ENCODE data around the gene TMEM269.
A peak's percentile ranks its signal among the peaks of the same experiment; 100 is the strongest.
"Not testable (repeated sequence)": the region's sequence is repeated elsewhere in the genome, so short reads cannot be mapped to it uniquely, and the experiment has no call there.

The TMEM269 gene

DNA sequence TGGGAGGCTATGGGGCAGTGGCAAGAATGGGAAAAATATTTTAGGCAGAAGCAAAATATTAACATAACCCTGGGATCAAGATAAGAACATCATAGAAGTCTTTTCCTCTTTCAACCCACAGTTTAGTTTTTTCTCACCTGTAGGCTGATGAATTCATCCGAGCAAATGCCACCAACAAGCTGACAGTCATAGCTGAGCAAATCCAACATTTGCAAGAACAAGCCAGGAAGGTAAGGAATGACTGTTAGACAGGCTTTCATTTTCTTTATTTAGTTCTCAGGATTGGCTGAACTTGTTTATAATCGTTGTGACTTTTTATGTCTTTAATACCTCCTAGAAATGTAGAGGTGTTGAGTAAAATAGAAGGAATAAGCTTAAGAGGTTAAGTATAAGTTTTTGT is 11.4 kb upstream of the TMEM269 start:
- no peak for DNase-seq (ENCODE audit: low read depth in 2 of 2, low spot score in 1 of 2)

- DNase-seq (ENCODE audit: low read depth in 2 of 2, low spot score in 1 of 2) = no peak
Measured at GRCh38 chr1:42774928-42775526, 9.8 kb upstream of the TMEM269 start.

- DNase-seq (ENCODE audit: low read depth in 2 of 2, low spot score in 1 of 2) = no peak
Measured at GRCh38 chr1:42776502-42776901, 8.3 kb upstream of the TMEM269 start.

DNA sequence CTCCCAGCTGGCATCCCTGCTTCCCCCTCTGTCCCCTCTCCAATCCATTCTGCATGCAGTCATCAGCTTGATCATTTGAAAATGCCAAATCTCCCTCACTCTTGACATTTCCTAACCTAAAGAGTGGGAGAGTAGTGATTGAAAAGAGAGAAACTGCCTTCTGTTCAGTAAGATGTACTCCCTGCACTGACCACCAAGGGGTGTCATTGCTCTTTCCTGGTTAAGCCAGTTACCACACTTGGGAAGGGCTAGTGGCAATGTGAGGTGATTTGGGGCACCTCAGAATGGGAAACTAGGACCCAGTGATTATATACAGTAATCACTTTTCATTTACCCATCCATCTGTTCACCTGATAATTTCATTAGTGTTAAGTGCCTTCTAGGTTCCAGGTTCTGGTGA is 6.9 kb upstream of the TMEM269 start:
- DNase-seq (ENCODE audit: low read depth in 2 of 2, low spot score in 1 of 2) = no peak

GRCh38 chr1:42779725-42780124 is 5.1 kb upstream of the TMEM269 start:
- DNase-seq (ENCODE audit: low read depth in 2 of 2, low spot score in 1 of 2) = no peak

- DNase-seq (ENCODE audit: low read depth in 2 of 2, low spot score in 1 of 2) = no peak
Measured at GRCh38 chr1:42780176-42780575, 4.6 kb upstream of the TMEM269 start.

GRCh38 chr1:42783092-42783491 is 1.7 kb upstream of the TMEM269 start:
- DNase-seq (ENCODE audit: low read depth in 2 of 2, low spot score in 1 of 2) = no peak

DNA sequence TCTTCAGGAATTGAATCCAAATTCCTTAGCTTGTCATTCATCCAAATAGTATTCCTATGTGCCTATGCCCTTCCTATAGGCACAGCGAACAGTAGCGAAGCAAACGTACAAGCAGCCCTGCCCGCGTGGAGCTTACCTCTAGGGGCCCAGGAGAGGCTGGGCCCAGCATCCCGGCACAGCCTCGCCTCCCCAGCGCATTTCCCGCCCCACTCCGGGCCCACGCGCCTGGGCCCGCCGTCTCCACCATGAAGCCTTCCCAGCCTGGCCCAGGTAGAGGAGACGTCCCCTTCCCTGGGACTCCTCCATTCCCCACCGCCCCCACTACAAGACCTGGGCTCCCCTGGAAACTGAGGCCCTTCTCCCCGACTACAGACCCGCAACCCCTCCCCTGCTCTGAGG is 245 bp upstream of the TMEM269 start:
- DNase-seq (ENCODE audit: low read depth in 2 of 2, low spot score in 1 of 2) = no peak

- no peak for DNase-seq (ENCODE audit: low read depth in 2 of 2, low spot score in 1 of 2)
Measured at GRCh38 chr1:42786097-42786496, 1.3 kb downstream of the TMEM269 start.

- DNase-seq (ENCODE audit: low read depth in 2 of 2, low spot score in 1 of 2) = no peak
Measured at GRCh38 chr1:42788021-42788420, 3.2 kb downstream of the TMEM269 start.

GRCh38 chr1:42793824-42794223 is 9.0 kb downstream of the TMEM269 start:
- no peak for DNase-seq (ENCODE audit: low read depth in 2 of 2, low spot score in 1 of 2)

DNA sequence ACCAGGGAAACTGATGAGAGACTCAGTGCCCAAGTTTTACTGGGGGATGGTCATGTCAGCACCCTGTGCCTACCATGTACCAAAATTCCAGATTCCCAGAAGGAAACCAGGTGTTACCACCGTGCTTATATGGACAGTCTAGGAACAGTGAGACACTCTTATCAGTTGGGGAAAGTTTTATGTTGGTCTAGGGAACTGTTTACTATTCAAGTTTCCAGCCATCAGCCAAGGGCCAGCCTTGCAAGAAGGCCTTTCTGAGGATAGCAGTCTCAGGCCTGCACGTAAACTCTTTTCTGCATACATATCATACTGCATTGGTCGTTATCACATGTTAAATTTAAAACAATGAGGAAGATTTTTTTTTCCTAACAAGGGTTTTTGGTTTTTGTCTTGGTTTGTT is 12.6 kb downstream of the TMEM269 start:
- no peak for DNase-seq (ENCODE audit: low read depth in 2 of 2, low spot score in 1 of 2)

DNA sequence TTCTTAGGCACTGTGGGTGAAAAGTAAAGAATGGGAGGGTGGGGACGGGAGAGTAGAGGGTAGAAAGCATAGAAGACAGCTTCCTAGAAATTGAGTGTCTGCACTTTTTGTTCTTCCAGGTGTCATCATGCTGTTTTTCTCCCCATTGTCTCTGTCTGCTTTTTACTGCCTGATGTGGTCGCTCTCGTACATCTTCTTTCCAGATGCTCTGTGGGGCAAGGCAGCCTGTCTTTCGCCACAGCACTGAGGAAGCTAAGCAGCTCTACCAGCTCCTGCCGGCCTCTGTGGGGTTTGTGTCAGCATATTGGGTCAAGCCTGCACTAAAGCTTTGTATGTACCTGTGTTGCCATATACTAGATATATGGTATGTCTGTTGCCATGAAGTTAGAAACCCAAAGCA is 13.2 kb downstream of the TMEM269 start:
- no peak for DNase-seq (ENCODE audit: low read depth in 2 of 2, low spot score in 1 of 2)

GRCh38 chr1:42801832-42802473 is 17.2 kb downstream of the TMEM269 start:
- DNase-seq (ENCODE audit: low read depth in 2 of 2, low spot score in 1 of 2) = no peak

- DNase-seq (ENCODE audit: low read depth in 2 of 2, low spot score in 1 of 2) = no peak
Measured at GRCh38 chr1:42806171-42806570, 21.4 kb downstream of the TMEM269 start.

DNA sequence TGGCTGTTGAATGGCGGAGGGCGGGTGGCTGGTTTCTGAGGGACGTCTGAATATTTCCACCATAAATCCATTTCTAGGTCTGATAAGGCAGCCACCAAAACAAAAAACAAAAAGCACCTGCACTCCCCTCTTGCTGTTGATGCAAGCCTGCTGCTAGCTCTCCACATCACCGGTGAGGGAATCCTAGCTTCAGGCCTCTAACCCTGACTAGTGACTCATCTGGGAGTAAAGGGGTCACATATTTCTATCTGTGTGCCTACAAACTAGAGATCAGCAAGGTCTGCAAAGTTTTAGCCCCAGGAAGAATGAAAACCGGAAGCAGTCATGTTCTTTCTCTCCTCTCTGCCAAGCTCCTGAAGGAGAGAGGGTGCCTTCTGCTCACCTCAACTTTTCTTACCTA is 21.8 kb downstream of the TMEM269 start:
- no peak for DNase-seq (ENCODE audit: low read depth in 2 of 2, low spot score in 1 of 2)

DNA sequence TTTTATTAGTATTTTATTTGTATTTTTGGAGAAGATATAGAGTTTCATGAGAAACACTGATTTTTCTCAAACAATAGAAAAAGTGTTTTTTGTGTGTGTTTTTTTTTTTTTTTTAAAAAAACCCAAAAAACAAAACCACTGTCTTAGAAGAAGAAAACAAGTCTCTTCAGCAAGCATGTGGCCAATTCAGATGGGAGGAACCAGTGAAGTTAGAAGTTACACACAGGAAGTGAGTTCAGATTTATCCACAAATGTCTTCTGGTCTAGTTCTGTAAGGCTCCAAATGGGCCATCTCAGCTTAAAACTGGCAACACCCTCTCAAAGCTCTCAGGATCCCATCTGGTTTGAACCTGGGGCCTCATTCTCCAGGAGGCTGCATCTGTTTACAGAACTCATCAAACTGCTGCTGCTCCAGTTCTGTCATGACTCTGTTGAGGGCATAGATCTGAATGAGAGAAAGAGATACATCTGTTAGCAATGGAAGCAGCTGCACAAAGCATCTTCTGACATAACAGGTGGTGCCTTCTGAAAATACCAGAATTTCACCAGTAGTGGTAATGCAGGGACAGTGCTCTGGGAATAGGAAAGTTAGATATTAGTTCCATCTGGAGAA is 22.4 kb downstream of the TMEM269 start:
- no peak for DNase-seq (ENCODE audit: low read depth in 2 of 2, low spot score in 1 of 2)

DNA sequence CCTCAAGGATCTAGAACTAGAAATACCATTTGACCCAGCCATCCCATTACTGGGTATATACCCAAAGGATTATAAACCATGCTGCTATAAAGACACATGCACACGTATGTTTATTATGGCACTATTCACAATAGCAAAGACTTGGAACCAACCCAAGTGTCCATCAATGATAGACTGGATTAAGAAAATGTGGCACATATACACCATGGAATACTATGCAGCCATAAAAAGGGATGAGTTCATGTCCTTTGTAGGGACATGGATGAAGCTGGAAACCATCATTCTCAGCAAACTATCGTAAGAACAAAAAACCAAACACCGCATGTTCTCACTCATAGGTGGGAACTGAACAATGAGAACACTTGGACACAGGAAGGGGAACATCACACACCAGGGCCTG is 30.0 kb downstream of the TMEM269 start:
- DNase-seq (ENCODE audit: low read depth in 2 of 2, low spot score in 1 of 2) = not testable (repeated sequence)

DNA sequence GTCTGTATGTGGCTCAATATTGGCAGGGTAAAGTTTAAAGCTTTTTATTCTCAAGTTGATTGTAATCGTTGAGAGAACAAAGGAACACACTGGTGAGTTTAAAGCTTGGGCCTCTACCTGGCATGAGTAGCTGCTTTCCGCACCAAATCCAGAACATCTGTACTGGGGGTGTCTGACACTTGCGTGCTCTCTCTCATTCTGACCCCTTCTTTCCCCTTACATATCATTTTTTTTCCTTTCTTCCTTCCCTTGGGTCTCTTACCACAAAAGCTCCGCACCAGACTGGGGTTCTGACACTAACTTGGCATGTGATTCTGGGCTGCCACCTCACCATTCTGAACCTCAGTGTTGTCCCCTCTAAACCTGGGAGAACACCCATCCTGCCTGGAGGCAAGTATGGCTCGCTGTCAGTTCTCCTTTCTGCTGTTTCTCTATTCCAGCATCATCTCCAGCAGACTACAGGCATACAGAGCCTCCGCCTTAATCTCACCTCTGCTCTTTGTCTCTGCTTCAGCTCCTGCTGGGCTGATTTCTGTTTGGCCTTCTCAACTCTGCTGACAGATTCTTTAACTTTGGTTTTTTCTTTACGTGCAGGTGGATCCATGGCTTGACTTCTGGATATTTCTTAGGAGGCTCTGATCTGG is 31.3 kb downstream of the TMEM269 start:
- DNase-seq (ENCODE audit: low read depth in 2 of 2, low spot score in 1 of 2) = no peak

DNA sequence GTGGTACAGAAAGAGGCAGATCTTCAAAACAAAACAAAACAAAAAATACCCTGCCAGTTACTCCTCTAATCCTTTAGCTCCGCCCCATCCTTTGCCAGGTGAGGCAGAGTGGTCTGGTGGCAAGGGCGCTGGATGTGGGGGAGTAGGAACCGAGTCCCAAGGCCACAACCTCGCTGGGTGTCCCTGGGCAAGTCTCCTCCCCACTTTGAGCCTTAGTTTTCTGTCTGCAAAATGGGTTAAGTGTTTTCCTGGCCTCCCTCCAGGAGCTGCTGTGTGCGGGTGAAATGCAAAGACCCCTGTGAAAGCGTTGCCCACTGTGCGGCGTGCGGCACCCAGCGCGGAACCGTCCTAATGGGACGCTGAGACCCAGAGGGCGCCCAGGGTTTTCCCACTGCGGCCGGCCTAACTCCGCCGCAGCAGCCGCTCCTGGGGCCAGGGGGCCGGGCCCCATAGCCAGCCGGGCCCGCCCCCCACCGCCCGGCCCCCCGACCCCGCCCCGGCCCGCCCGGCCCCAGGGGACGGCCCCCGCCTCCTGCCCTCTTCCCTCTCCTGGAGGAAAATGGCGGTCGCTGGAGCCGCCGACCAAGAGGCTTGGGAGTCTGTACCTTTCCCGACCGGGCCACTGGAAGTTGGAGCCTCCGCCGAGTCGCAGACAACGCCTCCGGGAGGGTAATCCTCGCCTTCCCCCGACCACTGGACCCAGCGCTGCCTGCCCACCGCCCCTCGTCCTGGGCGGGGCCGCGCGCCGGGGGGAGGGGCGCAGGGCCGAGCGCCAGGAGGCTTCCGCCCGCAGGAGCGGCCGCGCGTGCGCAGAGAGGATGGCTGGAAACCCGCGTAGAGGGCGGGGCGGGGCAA is 32.0 kb downstream of the TMEM269 start, which contains the start of the genes ERMAP and SVBP:
ERMAP (plus strand) TSS at position 538 of the 855 bp plus-strand sequence. CDS start 13,327 bp downstream, outside the sequence.
SVBP (minus strand) TSS at position 813 of the 855 bp plus-strand sequence. CDS start 853 bp downstream, outside the sequence.
- peak; percentile 87 to 90 for DNase-seq (ENCODE audit: low read depth in 2 of 2, low spot score in 1 of 2)

GRCh38 chr1:42817440-42817767 is 32.6 kb downstream of the TMEM269 start:
- DNase-seq (ENCODE audit: low read depth in 2 of 2, low spot score in 1 of 2) = no peak
